HepG2 (cell line): ENCODE data around the gene HLA-DMB. TPM values are rescaled to one million over a fixed set of nuclear protein-coding genes. Genes with fewer than 3 reads are reported as not detected.

Experiments
- ERF ChIP-seq: IDR thresholded peaks from 2 replicates; pipeline ENCODE4 v1.6.1; 2018; ENCODE audit warnings: missing biosample characterization, missing genetic modification reagents
- FOXC1 ChIP-seq: sonication (generic); formaldehyde crosslinking; IDR thresholded peaks from 2 replicates; pipeline ENCODE4 v1.8.0; 2022; ENCODE audit warnings: mild to moderate bottlenecking, missing genetic modification reagents, borderline replicate concordance
- MATR3 ChIP-seq: sonication (generic); formaldehyde crosslinking; IDR thresholded peaks from 2 replicates; pipeline ENCODE4 v1.4.0; 2020; ENCODE audit warnings: missing genetic modification reagents
- MYNN ChIP-seq: sonication (generic); formaldehyde crosslinking; IDR thresholded peaks from 2 replicates; pipeline ENCODE4 v1.4.0; 2020; ENCODE audit warnings: mild to moderate bottlenecking, low read depth, missing genetic modification reagents
- NAIF1 ChIP-seq: sonication (generic); formaldehyde crosslinking; IDR thresholded peaks from 2 replicates; pipeline ENCODE4 v1.5.0; 2020; ENCODE audit warnings: mild to moderate bottlenecking, missing genetic modification reagents, borderline replicate concordance
- SPEN ChIP-seq: sonication (generic); formaldehyde crosslinking; IDR thresholded peaks from 2 replicates; pipeline ENCODE4 v1.5.1; 2020; ENCODE audit warnings: low read depth, mild to moderate bottlenecking, missing genetic modification reagents
- SRSF9 ChIP-seq: fragments of 200-400 bp; formaldehyde crosslinking; IDR thresholded peaks from 2 replicates; pipeline ENCODE4 v1.6.1; 2018; ENCODE audit warnings: borderline replicate concordance, mild to moderate bottlenecking, low read depth, low read length; ENCODE audit not compliant: insufficient read depth, poor library complexity, severe bottlenecking
- TAF1 ChIP-seq: sonication (generic); formaldehyde crosslinking; IDR thresholded peaks from 2 replicates; pipeline ENCODE4 v1.4.0; 2020; ENCODE audit warnings: missing genetic modification reagents
- TAF15 ChIP-seq: fragments of 200-400 bp; formaldehyde crosslinking; IDR thresholded peaks from one replicate; pipeline ENCODE4 v1.6.1; 2018; ENCODE audit warnings: mild to moderate bottlenecking, low read depth, low read length; ENCODE audit not compliant: poor library complexity, severe bottlenecking
- TCF7 ChIP-seq: sonication (generic); IDR thresholded peaks from 2 replicates; pipeline ENCODE4 v1.6.1; 2016; ENCODE audit warnings: antibody characterized with exemption, low read depth
- ZC3H13 ChIP-seq: sonication (generic); formaldehyde crosslinking; IDR thresholded peaks from 2 replicates; pipeline ENCODE4 v1.8.1; 2023; ENCODE audit warnings: mild to moderate bottlenecking, missing genetic modification reagents, moderate library complexity
- ZNF12 ChIP-seq: sonication (generic); formaldehyde crosslinking; IDR thresholded peaks from 2 replicates; pipeline ENCODE4 v1.5.0; 2020; ENCODE audit warnings: missing genetic modification reagents
- ZNF292 ChIP-seq: sonication (generic); formaldehyde crosslinking; IDR thresholded peaks from 2 replicates; pipeline ENCODE4 v1.8.1; 2022; ENCODE audit warnings: mild to moderate bottlenecking, low read depth, missing genetic modification reagents, borderline replicate concordance
- ZNF589 ChIP-seq: sonication (generic); formaldehyde crosslinking; conservative IDR thresholded peaks from 2 replicates; pipeline ENCODE4 v1.8.0; 2022; ENCODE audit warnings: mild to moderate bottlenecking, moderate library complexity, missing genetic modification reagents
- polyA plus RNA-seq, 8 experiments: library from polyadenylated mRNA; depleted of rRNA in 3 of 8; stranded (reverse) in 7 of 8; unstranded in 1 of 8; fragments of >200 nt; fragmentation: Illumina TruSeq in 4 of 8; extraction: Trizol in 4 of 8; gene quantifications; 2 replicates each; pipeline versions ENCODE4 v1.2.1 to v1.2.3, GENCODE V29; 2011 to 2016; ENCODE audit warnings: low read depth in 4 of 8, missing spikeins in 1 of 8, mixed read lengths in 1 of 8; ENCODE audit not compliant: insufficient read depth in 1 of 8
- total RNA-seq, 5 experiments: library from RNA; depleted of rRNA; stranded (reverse); fragments of >200 nt; fragmentation: Illumina TruSeq; extraction: Trizol; gene quantifications; 2 replicates each; pipeline ENCODE4 v1.2.3, GENCODE V29; 2016; ENCODE audit warnings: low read depth in 1 of 5
- TF ChIP-seq, protein P1 (sequence below): sonication (generic); formaldehyde crosslinking; IDR thresholded peaks from 2 replicates; pipeline ENCODE4 v1.4.0; 2020; ENCODE audit warnings: missing genetic modification reagents
- TF ChIP-seq, protein P2 (sequence below): sonication (generic); formaldehyde crosslinking; IDR thresholded peaks from 2 replicates; pipeline ENCODE4 v1.8.0; 2022; ENCODE audit warnings: missing genetic modification reagents, mild to moderate bottlenecking, inconsistent platforms, borderline replicate concordance
- TF ChIP-seq, protein P3 (sequence below): sonication (generic); formaldehyde crosslinking; IDR thresholded peaks from 2 replicates; pipeline ENCODE4 v1.5.0; 2020; ENCODE audit warnings: mild to moderate bottlenecking, missing genetic modification reagents, borderline replicate concordance

The HLA-DMB gene
- total and polyA plus RNA-seq, 2 of the 13 experiments (the other 11 are each of a cell fraction or from before 2014, with no cell fraction given) = not detected

DNA sequence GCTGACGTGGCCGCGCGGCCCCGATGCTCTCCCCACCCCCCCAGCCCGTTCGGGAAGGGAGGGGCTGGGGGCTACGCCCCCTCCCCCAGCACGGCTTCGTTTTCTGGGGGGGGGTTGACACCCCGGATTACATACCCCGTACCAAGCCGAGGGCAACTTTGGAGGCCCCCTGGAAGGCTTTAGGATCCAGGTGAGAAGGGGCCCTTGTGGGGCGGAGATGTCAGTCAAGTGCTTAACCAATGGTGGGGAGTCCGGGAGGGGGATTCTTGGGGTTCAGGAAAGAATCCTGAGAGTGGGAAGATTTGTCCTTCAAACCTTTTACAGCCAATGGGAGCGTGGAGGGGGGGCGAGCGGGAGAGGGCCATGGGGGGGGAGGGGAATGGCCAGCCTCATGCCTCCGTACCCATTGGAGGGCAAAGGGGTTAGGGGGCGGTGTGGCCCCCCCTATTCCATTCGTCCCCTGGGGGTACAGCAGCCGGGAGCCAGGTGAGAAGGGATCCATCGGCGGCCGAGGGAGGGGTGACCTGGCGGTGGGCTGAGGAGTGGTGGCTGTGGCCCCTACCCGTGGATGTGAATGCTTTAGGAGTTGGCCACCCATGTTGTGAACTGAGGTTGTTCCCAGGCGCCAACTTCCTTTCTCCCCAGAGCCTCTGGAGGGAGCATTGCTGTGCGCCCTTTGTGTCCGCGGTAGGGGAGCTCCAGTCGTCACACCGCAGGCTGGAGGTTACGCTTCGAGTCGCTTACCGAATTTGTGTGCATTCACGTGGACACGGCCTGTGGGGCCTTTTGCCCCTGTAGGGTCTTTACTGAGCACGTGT lies 28.2 kb upstream of the HLA-DMB start (continued):
- TF ChIP-seq ZNF292 (no peak), FOXC1 (CRISPR knock-in tag) (no peak; the same call in 1 of the 2 replicates), NAIF1 (CRISPR knock-in tag) (no peak), SRSF9 (no peak), MATR3 (CRISPR knock-in tag) (no peak), MYNN (CRISPR knock-in tag) (no peak), ZNF12 (peak; percentile 40; the same call in 1 of the 2 replicates), SPEN (peak; percentile 41; the same call in 1 of the 2 replicates), ZNF589 (CRISPR knock-in tag) (no peak), ERF (CRISPR knock-in tag) (peak; percentile 14), TCF7 (no peak), ZC3H13 (CRISPR knock-in tag) (no peak; the same call in 1 of the 2 replicates), TAF15 (peak; percentile 34), TAF1 (CRISPR knock-in tag) (peak; percentile 92)
- TF ChIP-seq, protein P1, sequence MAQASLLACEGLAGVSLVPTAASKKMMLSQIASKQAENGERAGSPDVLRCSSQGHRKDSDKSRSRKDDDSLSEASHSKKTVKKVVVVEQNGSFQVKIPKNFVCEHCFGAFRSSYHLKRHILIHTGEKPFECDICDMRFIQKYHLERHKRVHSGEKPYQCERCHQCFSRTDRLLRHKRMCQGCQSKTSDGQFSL = peak; percentile 93
- TF ChIP-seq, protein P2, sequence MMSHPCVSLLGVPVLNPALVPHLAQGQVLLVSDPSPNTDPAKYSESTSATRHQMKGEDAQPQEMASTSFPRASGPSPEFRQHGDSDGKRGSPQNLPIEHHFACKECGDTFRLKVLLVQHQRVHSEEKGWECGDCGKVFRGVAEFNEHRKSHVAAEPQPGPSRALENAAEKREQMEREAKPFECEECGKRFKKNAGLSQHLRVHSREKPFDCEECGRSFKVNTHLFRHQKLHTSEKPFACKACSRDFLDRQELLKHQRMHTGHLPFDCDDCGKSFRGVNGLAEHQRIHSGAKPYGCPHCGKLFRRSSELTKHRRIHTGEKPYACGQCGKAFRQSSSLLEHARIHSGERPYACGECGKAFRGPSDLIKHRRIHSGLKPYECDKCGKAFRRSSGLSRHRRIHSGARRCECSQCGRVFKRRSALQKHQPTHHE (CRISPR knock-in tag) = no peak
- TF ChIP-seq, protein P3, sequence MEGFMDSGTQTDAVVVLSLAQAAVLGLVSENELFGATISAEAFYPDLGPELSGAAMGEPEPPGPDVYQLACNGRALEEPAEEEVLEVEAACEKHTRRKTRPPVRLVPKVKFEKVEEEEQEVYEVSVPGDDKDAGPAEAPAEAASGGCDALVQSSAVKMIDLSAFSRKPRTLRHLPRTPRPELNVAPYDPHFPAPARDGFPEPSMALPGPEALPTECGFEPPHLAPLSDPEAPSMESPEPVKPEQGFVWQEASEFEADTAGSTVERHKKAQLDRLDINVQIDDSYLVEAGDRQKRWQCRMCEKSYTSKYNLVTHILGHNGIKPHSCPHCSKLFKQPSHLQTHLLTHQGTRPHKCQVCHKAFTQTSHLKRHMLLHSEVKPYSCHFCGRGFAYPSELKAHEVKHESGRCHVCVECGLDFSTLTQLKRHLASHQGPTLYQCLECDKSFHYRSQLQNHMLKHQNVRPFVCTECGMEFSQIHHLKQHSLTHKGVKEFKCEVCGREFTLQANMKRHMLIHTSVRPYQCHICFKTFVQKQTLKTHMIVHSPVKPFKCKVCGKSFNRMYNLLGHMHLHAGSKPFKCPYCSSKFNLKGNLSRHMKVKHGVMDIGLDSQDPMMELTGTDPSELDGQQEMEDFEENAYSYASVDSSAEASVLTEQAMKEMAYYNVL (CRISPR knock-in tag) = 0 out of 2 replicates have a peak, but pooled peaks have one; percentile 29
